Measurements from ENCODE around the gene TTC34. TPM values are rescaled to one million over a fixed set of nuclear protein-coding genes. Genes with fewer than 3 reads are reported as not detected.

Gene TTC34
- polyA plus RNA-seq, 1 of the 3 experiments (the other 2 are of a cell fraction): 0.16 TPM

GRCh38 chr1:2833454-2834145 is 32.1 kb upstream of the TTC34 start:
- Histone ChIP-seq H3K4me3 (ENCODE audit: low read depth in 2 of 2, low read length in 1 of 2) (no peak overlapping the region), H3K36me3 (replicated peaks in 1 of 2; ENCODE audit: control insufficient read depth in 1 of 2, insufficient read depth in 2 of 2, low read length in 1 of 2) (no peaks in the 10 kb centered on the region), H3K4me1 (ENCODE audit: control insufficient read depth in 1 of 2, insufficient read depth in 2 of 2, low read depth in 1 of 2, low read length in 1 of 2) (no peaks in the 10 kb centered on the region), H3K4me2 (no peak overlapping the region), H2AFZ (ENCODE audit: low read depth) (no peak overlapping the region), H3F3A (replicated peaks; ENCODE audit: insufficient read depth) (no peaks in the 10 kb centered on the region), H3K9me2 (no peaks in the 10 kb centered on the region), H4K20me1 (ENCODE audit: insufficient read depth) (no peaks in the 10 kb centered on the region), H3K9ac (no peak overlapping the region), H3K27ac (ENCODE audit: low read depth in 2 of 2, low read length in 1 of 2) (no peak overlapping the region), H3K9me3 (no peaks in the 10 kb centered on the region), H3K27me3 (ENCODE audit: insufficient read depth) (no peaks in the 10 kb centered on the region), H3K79me2 (ENCODE audit: insufficient read depth) (no peaks in the 10 kb centered on the region)
- WGBS (ENCODE audit: low lambda C conversion rate): 12% methylated on average over 7 of the region's 20 CpGs
- TF ChIP-seq ELF1 (IDR thresholded peaks at IDR 0.05): no peak
- no peak for TF ChIP-seq JUND (IDR thresholded peaks at IDR 0.05)
- TF ChIP-seq CHD2 (IDR thresholded peaks at IDR 0.05; ENCODE audit: low read length, partially characterized antibody): no peak
- TF ChIP-seq TAF1 (IDR thresholded peaks at IDR 0.05; ENCODE audit: borderline replicate concordance, low read depth, low read length): no peak
- TF ChIP-seq EP300 (IDR thresholded peaks at IDR 0.05; ENCODE audit: borderline replicate concordance in 1 of 2, low read depth in 1 of 2, low read length in 1 of 2): no peak
- no peak for TF ChIP-seq RXRA (IDR thresholded peaks at IDR 0.05; ENCODE audit: borderline replicate concordance, low read depth)
- no peak for TF ChIP-seq NFIC (IDR thresholded peaks at IDR 0.05; ENCODE audit: borderline replicate concordance)
- TF ChIP-seq, protein P1, sequence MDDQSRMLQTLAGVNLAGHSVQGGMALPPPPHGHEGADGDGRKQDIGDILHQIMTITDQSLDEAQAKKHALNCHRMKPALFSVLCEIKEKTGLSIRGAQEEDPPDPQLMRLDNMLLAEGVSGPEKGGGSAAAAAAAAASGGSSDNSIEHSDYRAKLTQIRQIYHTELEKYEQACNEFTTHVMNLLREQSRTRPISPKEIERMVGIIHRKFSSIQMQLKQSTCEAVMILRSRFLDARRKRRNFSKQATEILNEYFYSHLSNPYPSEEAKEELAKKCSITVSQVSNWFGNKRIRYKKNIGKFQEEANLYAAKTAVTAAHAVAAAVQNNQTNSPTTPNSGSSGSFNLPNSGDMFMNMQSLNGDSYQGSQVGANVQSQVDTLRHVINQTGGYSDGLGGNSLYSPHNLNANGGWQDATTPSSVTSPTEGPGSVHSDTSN (IDR thresholded peaks at IDR 0.05): no peak
- TF ChIP-seq, protein P2, sequence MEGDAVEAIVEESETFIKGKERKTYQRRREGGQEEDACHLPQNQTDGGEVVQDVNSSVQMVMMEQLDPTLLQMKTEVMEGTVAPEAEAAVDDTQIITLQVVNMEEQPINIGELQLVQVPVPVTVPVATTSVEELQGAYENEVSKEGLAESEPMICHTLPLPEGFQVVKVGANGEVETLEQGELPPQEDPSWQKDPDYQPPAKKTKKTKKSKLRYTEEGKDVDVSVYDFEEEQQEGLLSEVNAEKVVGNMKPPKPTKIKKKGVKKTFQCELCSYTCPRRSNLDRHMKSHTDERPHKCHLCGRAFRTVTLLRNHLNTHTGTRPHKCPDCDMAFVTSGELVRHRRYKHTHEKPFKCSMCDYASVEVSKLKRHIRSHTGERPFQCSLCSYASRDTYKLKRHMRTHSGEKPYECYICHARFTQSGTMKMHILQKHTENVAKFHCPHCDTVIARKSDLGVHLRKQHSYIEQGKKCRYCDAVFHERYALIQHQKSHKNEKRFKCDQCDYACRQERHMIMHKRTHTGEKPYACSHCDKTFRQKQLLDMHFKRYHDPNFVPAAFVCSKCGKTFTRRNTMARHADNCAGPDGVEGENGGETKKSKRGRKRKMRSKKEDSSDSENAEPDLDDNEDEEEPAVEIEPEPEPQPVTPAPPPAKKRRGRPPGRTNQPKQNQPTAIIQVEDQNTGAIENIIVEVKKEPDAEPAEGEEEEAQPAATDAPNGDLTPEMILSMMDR (IDR thresholded peaks at IDR 0.05): no peak
- TF ChIP-seq, protein P3, sequence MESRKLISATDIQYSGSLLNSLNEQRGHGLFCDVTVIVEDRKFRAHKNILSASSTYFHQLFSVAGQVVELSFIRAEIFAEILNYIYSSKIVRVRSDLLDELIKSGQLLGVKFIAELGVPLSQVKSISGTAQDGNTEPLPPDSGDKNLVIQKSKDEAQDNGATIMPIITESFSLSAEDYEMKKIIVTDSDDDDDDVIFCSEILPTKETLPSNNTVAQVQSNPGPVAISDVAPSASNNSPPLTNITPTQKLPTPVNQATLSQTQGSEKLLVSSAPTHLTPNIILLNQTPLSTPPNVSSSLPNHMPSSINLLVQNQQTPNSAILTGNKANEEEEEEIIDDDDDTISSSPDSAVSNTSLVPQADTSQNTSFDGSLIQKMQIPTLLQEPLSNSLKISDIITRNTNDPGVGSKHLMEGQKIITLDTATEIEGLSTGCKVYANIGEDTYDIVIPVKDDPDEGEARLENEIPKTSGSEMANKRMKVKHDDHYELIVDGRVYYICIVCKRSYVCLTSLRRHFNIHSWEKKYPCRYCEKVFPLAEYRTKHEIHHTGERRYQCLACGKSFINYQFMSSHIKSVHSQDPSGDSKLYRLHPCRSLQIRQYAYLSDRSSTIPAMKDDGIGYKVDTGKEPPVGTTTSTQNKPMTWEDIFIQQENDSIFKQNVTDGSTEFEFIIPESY (IDR thresholded peaks at IDR 0.05; ENCODE audit: borderline replicate concordance, low read depth): no peak
- no peak for TF ChIP-seq IRF3 (IDR thresholded peaks at IDR 0.05; ENCODE audit: low read depth, low read length)
- ChIA-PET POLR2A (no interaction called here), CTCF (interaction anchor here (1.2 kb wide), 1 partner anchor 11 kb away, joined by 4 read pairs; no protein-coding TSS in a partner anchor)
- DNase-seq: no peak
